Upper lobe of left lung (tissue), 6 donors: ENCODE results near the gene BCAS3. TPM values are rescaled to one million over a fixed set of nuclear protein-coding genes. Genes with fewer than 3 reads are reported as not detected.
A peak's percentile ranks its signal among the peaks of the same experiment; 100 is the strongest.

ENCODE experiments used
- ATAC-seq, 2 donors: fragments of 200-7000 bp; cut with Tn5 transposase; one replicate each; pipeline ENCODE4 v1.9.1; 2022; ENCODE audit warnings: mild to moderate bottlenecking in 2 of 2, moderate library complexity in 2 of 2; ENCODE audit not compliant: low FRiP score in 2 of 2
- DNase-seq, 2 donors: peaks; one replicate each; pipeline ENCODE4 v3.0.0-alpha.2; 2019 to 2020
- H3K27ac ChIP-seq, 4 donors: fragments of 200-600 bp; sonication (generic); one replicate each; pipeline ENCODE4 v1.5.1; 2016 to 2019
- H3K27me3 ChIP-seq, 4 donors: fragments of 200-600 bp; sonication (generic); one replicate each; pipeline ENCODE4 v1.5.1; 2017 to 2019
- H3K36me3 ChIP-seq, 4 donors: fragments of 200-600 bp; sonication (generic); one replicate each; pipeline ENCODE4 v1.5.1; 2016 to 2019
- H3K4me1 ChIP-seq, 4 donors: fragments of 200-600 bp; sonication (generic); one replicate each; pipeline ENCODE4 v1.5.1; 2018 to 2019
- H3K4me3 ChIP-seq, 4 donors: fragments of 200-600 bp; sonication (generic); one replicate each; pipeline ENCODE4 v1.5.1; 2017 to 2019; ENCODE audit warnings: mild to moderate bottlenecking in 2 of 4, moderate library complexity in 1 of 4
- H3K9me3 ChIP-seq, 4 donors: fragments of 200-600 bp; sonication (generic); one replicate each; pipeline ENCODE4 v1.5.1; 2018 to 2019
- EP300 ChIP-seq, 4 donors: sonication (generic); formaldehyde crosslinking; IDR thresholded peaks; one replicate each; pipeline ENCODE4 v1.5.1; 2017; ENCODE audit warnings: antibody characterized with exemption in 4 of 4, control low read depth in 2 of 4
- POLR2A ChIP-seq, 4 donors: fragments of 450-650 bp; IDR thresholded peaks; one replicate each; pipeline ENCODE4 v1.5.1; 2016 to 2017; ENCODE audit warnings: antibody characterized with exemption in 4 of 4, mild to moderate bottlenecking in 2 of 4
- POLR2AphosphoS5 ChIP-seq, 2 donors: sonication (generic); formaldehyde crosslinking; IDR thresholded peaks; one replicate each; pipeline ENCODE4 v1.5.1; 2017; ENCODE audit warnings: antibody characterized with exemption in 2 of 2
- WGBS, 2 donors: methylation state at CpG; one replicate each; pipeline ENCODE4 v1.1.5; 2017 to 2018; 5-methylcytosine and 5-hydroxymethylcytosine counted together
- total RNA-seq, 6 donors: library from RNA; depleted of rRNA in 4 of 6; stranded (reverse); fragments of >200 nt in 4 of 6; gene quantifications; one replicate each; pipeline versions ENCODE4 v1.1.0 to v1.2.1, GENCODE V29; 2016 to 2021
- TF ChIP-seq, protein P1 (sequence below), 6 experiments: fragments of 450-650 bp in 4 of 6; fragments of 200-600 bp in 2 of 6; sonication (generic) in 2 of 6; IDR thresholded peaks; one replicate each; pipeline ENCODE4 v1.5.1; 2016 to 2019; ENCODE audit warnings: antibody characterized with exemption in 6 of 6
- donor health status: DM: no; HTN: no; CAD: no; lungs with moderate emphysema.
- donor health status: DM: no; HTN: yes; CAD: no; lungs with severe emphysema.

The BCAS3 gene
- total RNA-seq, 6 donors from 2014 or later: 20.1 to 111 (median 37.0) TPM

DNA sequence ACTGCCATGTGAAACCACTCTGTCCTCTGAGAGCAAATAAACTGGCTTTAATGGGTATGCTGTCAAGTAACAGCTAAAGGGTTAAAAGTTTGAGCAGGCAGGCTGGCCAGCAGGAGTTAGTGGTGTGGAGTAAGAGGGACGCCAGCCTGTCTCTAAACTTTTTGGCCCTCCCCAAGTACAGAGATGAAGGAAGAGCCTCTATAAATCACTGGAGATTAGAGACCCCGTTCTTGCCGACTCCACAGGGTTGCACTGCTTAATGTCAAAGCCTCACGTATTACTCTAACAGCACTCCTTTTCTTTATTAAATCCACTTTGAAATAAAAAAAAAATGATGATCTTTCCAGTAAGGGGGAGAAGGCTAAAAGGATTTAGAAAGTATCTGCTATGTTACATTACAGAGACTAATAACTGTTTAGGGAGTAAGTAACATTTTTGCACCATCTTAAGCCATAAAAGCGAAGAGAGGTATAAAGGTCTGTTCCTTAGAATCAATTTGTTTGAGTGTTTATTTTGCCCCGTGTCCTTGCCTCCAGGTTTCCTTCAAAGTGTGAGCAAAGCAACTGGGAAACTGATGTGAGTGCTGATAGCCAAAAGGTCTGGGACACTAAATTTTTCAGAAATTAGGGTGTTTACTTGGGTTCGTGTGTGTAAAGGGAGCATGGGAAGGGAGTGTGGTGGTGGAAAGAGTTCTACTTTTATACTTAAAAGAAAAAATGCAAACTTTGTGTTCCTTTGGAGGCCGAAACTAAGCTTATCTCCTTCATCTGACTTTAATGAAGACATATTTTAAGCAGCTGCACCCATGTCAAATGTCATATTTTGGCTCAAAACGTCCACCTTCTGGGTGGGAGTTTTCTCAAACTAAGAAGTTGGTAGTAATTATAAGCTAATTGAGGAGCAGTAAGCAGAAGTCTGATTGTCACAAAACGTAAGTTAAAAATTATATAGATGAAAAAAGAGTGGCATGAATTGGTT lies 612.0 kb downstream of the BCAS3 start:
- Histone ChIP-seq H3K4me3 (no peak overlapping the region), H3K4me1 (peaks cover 0 to 58% (median 8%) of the 10 kb centered on the region in 4 donors), H3K27ac (peak overlapping the region in 3 of 4 donors; percentile 20 to 30 (median 26)), H3K27me3 (no peaks in the 10 kb centered on the region), H3K9me3 (no peaks in the 10 kb centered on the region), H3K36me3 (no peaks in the 10 kb centered on the region)
- TF ChIP-seq POLR2A (IDR thresholded peaks at IDR 0.05) (no peak), POLR2AphosphoS5 (IDR thresholded peaks at IDR 0.05) (no peak)
- TF ChIP-seq, protein P1, sequence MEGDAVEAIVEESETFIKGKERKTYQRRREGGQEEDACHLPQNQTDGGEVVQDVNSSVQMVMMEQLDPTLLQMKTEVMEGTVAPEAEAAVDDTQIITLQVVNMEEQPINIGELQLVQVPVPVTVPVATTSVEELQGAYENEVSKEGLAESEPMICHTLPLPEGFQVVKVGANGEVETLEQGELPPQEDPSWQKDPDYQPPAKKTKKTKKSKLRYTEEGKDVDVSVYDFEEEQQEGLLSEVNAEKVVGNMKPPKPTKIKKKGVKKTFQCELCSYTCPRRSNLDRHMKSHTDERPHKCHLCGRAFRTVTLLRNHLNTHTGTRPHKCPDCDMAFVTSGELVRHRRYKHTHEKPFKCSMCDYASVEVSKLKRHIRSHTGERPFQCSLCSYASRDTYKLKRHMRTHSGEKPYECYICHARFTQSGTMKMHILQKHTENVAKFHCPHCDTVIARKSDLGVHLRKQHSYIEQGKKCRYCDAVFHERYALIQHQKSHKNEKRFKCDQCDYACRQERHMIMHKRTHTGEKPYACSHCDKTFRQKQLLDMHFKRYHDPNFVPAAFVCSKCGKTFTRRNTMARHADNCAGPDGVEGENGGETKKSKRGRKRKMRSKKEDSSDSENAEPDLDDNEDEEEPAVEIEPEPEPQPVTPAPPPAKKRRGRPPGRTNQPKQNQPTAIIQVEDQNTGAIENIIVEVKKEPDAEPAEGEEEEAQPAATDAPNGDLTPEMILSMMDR (IDR thresholded peaks at IDR 0.05): no peak
- WGBS, 2 donors: 67 to 69% methylated on average over 10 of the region's 10 CpGs
- DNase-seq: no peak
- ATAC-seq: no peak

DNA sequence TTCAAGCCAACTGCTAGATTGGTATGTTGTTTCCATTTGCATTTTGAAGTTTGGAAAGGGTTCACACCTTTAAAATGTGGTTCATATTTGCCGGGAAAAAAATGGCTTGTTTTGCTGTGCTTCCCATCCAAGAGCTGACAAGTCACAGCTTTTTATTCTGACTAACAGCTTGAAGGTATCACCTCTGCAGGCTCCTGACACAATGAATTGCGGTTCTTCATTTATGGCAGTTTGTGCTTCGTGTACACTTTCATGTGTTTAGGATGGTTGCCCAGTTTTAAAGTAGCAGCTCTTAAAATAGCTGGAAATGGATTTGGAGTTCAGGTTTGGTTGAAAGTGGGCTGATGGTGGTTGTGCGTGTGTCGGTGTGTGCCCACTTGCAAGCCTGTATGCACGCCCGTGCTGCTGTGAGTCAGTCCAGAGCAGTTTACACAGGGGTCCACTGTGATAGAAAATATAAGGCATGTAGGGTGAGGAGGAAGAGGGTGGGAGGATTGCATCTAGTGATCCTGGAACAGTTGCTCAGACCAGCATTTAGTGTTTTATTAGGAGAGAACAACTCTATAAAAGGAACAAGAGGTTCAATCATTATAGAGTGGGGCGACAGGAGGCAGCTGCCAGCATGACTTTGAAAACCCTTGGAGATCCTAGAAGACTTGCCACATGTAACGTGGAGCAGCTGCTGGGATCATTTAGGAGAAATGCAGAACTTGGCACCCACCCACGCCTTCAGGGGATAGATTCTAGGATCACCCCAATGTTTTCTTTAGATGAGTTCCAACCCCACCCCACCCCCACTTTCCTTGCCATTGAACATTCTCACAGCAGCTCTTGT lies 614.0 kb downstream of the BCAS3 start:
- 56% methylated on average over 10 of the region's 10 CpGs for WGBS, 2 donors
- peaks cover 0 to 42% (median 4%) of the 10 kb centered on the region in 4 donors for H3K4me1 ChIP-seq
- no peaks in the 10 kb centered on the region for H3K27me3 ChIP-seq
- DNase-seq (peak in 1 of 2 donors; percentile 33), ATAC-seq (peak in 1 of 2 donors; percentile 47)
- no peaks in the 10 kb centered on the region for H3K36me3 ChIP-seq
- TF ChIP-seq, protein P1 (IDR thresholded peaks at IDR 0.05): no peak
- TF ChIP-seq POLR2AphosphoS5 (IDR thresholded peaks at IDR 0.05) (peak; percentile 1 to 27), EP300 (IDR thresholded peaks at IDR 0.05) (no peak)
- H3K4me3 ChIP-seq: no peak overlapping the region
- peak overlapping the region in 2 of 4 donors; percentile 19 to 26 for H3K27ac ChIP-seq
- H3K9me3 ChIP-seq: no peaks in the 10 kb centered on the region

DNA sequence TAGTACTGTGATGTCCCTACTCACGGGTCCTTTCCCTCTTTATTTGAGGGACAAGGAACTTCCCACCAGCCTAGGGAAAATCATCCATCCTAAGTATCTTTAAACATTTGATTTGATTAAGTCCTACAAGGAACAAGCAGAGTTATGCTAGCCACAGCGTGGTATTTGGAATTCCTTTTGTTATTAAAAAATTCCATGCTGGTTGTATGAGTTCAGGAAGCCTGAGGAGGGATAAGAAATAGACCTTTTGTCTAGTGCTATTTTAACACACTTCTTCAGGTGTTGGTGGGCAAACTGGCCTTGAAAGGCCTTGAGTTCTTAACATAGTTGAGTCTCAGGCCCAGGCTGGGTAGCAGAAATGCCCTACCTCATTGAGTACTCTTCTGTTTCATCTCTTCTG lies 616.6 kb downstream of the BCAS3 start:
- H3K9me3 ChIP-seq: no peaks in the 10 kb centered on the region
- H3K4me3 ChIP-seq: no peak overlapping the region
- H3K4me1 ChIP-seq: peaks cover 0 to 21% (median 0%) of the 10 kb centered on the region in 4 donors
- WGBS, 2 donors: 86% methylated on average over 2 of the region's 2 CpGs
- TF ChIP-seq, protein P1 (IDR thresholded peaks at IDR 0.05): no peak
- TF ChIP-seq POLR2A (IDR thresholded peaks at IDR 0.05) (no peak), POLR2AphosphoS5 (IDR thresholded peaks at IDR 0.05) (no peak), EP300 (IDR thresholded peaks at IDR 0.05) (no peak)
- no peaks in the 10 kb centered on the region for H3K36me3 ChIP-seq
- H3K27me3 ChIP-seq: no peaks in the 10 kb centered on the region
- ATAC-seq: no peak
- peak overlapping the region in 2 of 4 donors; percentile 32 to 41 for H3K27ac ChIP-seq
- no peak for DNase-seq

GRCh38 chr17:61294777-61295176 lies 617.1 kb downstream of the BCAS3 start:
- peak; percentile 26 to 53 for TF ChIP-seq POLR2AphosphoS5 (IDR thresholded peaks at IDR 0.05)
- TF ChIP-seq, protein P1 (IDR thresholded peaks at IDR 0.05): no peak
- WGBS, 2 donors: 59 to 71% methylated on average over 3 of the region's 3 CpGs
- no peaks in the 10 kb centered on the region for H3K36me3 ChIP-seq
- H3K9me3 ChIP-seq: no peaks in the 10 kb centered on the region
- H3K4me3 ChIP-seq: no peak overlapping the region
- no peaks in the 10 kb centered on the region for H3K27me3 ChIP-seq
- DNase-seq: no peak
- peak overlapping the region in 2 of 4 donors; percentile 32 to 42 for H3K27ac ChIP-seq
- H3K4me1 ChIP-seq: peaks cover 0 to 18% (median 0%) of the 10 kb centered on the region in 4 donors
- no peak for ATAC-seq
